Esophagus muscularis mucosa (tissue), 4 donors: Measurements from ENCODE around the gene MYL3. TPM values are rescaled to one million over a fixed set of nuclear protein-coding genes. Genes with fewer than 3 reads are reported as not detected.

Experiments used
- DNase-seq: peaks from one replicate; pipeline ENCODE4 v3.0.0-alpha.2; 2017; ENCODE audit errors: extremely low spot score
- H3K27ac ChIP-seq, 4 donors: fragments of 200-600 bp; sonication (generic); replicated peaks in 1 of 4; 1 replicate in 3 of 4; 2 replicates in 1 of 4; pipeline ENCODE4 v1.5.1; 2016 to 2019; ENCODE audit warnings: mild to moderate bottlenecking in 1 of 4
- H3K27me3 ChIP-seq, 4 donors: fragments of 200-600 bp; sonication (generic); one replicate each; pipeline versions ENCODE4 v1.5.1 to v1.6.0; 2016 to 2019
- H3K36me3 ChIP-seq, 4 donors: fragments of 200-600 bp; sonication (generic); one replicate each; pipeline ENCODE4 v1.5.1; 2016 to 2019
- H3K4me1 ChIP-seq, 4 donors: fragments of 200-600 bp; sonication (generic); one replicate each; pipeline ENCODE4 v1.5.1; 2016 to 2019
- H3K4me3 ChIP-seq, 4 donors: fragments of 200-600 bp; sonication (generic); 1 replicate in 2 of 4; 2 replicates in 2 of 4; pipeline ENCODE4 v1.5.1; 2016 to 2019; ENCODE audit warnings: mild to moderate bottlenecking in 4 of 4, moderate library complexity in 1 of 4
- H3K9me3 ChIP-seq, 4 donors: fragments of 200-600 bp; sonication (generic); 1 replicate in 3 of 4; 2 replicates in 1 of 4; pipeline ENCODE4 v1.5.1; 2016 to 2019
- EP300 ChIP-seq: sonication (generic); formaldehyde crosslinking; IDR thresholded peaks from one replicate; pipeline ENCODE4 v1.6.1; 2017; ENCODE audit warnings: antibody characterized with exemption
- POLR2A ChIP-seq: fragments of 450-650 bp; IDR thresholded peaks from one replicate; pipeline ENCODE4 v1.6.1; 2017; ENCODE audit warnings: antibody characterized with exemption, moderate library complexity, mild to moderate bottlenecking, low read depth
- POLR2AphosphoS5 ChIP-seq, 2 donors: sonication (generic); formaldehyde crosslinking; IDR thresholded peaks; one replicate each; pipeline ENCODE4 v1.6.1; 2017; ENCODE audit warnings: antibody characterized with exemption in 2 of 2
- WGBS: methylation state at CpG from one replicate; pipeline ENCODE4 v1.1.5; 2018; 5-methylcytosine and 5-hydroxymethylcytosine counted together
- intact Hi-C: fragments of 100-400 bp; cut with DNase I; formaldehyde crosslinking; loops from one replicate; pipeline ENCODE4 v1.15.1; 2023
- total RNA-seq, 4 donors: library from RNA; depleted of rRNA; stranded (reverse); fragments of >200 nt; gene quantifications; one replicate each; pipeline versions ENCODE4 v1.1.0 to v1.2.1, GENCODE V29; 2016
- TF ChIP-seq, protein P1 (sequence below), 3 experiments: fragments of 200-600 bp in 2 of 3; fragments of 450-650 bp in 1 of 3; sonication (generic) in 2 of 3; IDR thresholded peaks; one replicate each; pipeline ENCODE4 v1.5.1; 2017 to 2019; ENCODE audit warnings: antibody characterized with exemption in 3 of 3, mild to moderate bottlenecking in 2 of 3, moderate library complexity in 1 of 3

Gene MYL3
- total RNA-seq, 4 donors from 2014 or later = 0.83 to 13.0 (median 7.7) TPM

DNA sequence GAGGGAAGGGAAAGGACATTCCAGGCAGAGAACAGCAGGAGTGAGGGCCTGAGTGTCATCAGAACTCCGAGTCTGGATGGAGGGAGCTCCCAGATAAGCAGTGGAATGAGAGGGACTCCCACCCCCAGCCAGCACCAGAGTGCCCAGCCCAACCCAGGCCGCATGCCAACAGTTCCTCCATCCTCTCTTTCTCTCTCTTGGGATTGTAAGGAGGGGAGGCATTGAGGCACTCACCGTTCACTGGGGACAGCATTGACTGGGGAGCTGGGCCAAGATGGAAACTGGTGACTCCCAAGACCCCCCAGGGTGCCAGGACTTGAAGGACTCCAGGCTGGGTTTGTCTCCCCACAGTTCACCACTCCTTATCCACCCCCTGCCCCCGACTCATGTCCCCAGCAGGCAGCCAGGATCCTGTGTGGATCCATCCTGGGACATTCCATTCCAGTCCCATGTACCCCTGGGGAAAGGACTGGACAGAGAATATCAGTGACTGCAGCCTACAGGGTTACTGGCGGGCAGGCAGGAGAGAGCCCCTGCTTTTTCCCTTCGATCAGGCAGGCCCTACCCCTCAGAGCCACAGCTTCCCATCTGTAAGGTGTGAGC lies 30.0 kb upstream of the MYL3 start:
- no peak for DNase-seq
- Histone ChIP-seq H3K4me3 (peak overlapping the region in 1 of 4 donors; percentile 53), H3K36me3 (no peaks in the 10 kb centered on the region), H3K9me3 (no peaks in the 10 kb centered on the region), H3K27me3 (peaks cover 0 to 7% (median 2%) of the 10 kb centered on the region in 4 donors), H3K27ac (peak overlapping the region; percentile 32 to 65 (median 61)), H3K4me1 (peaks cover 23 to 47% (median 32%) of the 10 kb centered on the region in 4 donors)
- intact Hi-C loops = no loop called here
- 86% methylated on average over 2 of the region's 6 CpGs for WGBS
- TF ChIP-seq EP300 (no peak), POLR2A (no peak), POLR2AphosphoS5 (IDR thresholded peaks at IDR 0.05) (no peak)
- TF ChIP-seq, protein P1, sequence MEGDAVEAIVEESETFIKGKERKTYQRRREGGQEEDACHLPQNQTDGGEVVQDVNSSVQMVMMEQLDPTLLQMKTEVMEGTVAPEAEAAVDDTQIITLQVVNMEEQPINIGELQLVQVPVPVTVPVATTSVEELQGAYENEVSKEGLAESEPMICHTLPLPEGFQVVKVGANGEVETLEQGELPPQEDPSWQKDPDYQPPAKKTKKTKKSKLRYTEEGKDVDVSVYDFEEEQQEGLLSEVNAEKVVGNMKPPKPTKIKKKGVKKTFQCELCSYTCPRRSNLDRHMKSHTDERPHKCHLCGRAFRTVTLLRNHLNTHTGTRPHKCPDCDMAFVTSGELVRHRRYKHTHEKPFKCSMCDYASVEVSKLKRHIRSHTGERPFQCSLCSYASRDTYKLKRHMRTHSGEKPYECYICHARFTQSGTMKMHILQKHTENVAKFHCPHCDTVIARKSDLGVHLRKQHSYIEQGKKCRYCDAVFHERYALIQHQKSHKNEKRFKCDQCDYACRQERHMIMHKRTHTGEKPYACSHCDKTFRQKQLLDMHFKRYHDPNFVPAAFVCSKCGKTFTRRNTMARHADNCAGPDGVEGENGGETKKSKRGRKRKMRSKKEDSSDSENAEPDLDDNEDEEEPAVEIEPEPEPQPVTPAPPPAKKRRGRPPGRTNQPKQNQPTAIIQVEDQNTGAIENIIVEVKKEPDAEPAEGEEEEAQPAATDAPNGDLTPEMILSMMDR (IDR thresholded peaks at IDR 0.05) = no peak

- H3K27ac ChIP-seq = peak overlapping the region; percentile 32 to 65 (median 61)
- no peaks in the 10 kb centered on the region for H3K36me3 ChIP-seq
- TF ChIP-seq POLR2AphosphoS5 (IDR thresholded peaks at IDR 0.05) (peak; percentile 59 to 72), POLR2A (no peak), EP300 (no peak)
- TF ChIP-seq, protein P1 (IDR thresholded peaks at IDR 0.05) = peak in 2 of 3 experiments; percentile 10
- peak overlapping the region; percentile 47 to 65 (median 52) for H3K4me3 ChIP-seq
- intact Hi-C loops = no loop called here
- DNase-seq = peak; percentile 95
- WGBS = 9% methylated on average over 16 of the region's 58 CpGs
- peaks cover 20 to 43% (median 30%) of the 10 kb centered on the region in 4 donors for H3K4me1 ChIP-seq
- H3K9me3 ChIP-seq = no peaks in the 10 kb centered on the region
- no peaks in the 10 kb centered on the region for H3K27me3 ChIP-seq
Measured at GRCh38 chr3:46892285-46893145, 29.3 kb upstream of the MYL3 start.

DNA sequence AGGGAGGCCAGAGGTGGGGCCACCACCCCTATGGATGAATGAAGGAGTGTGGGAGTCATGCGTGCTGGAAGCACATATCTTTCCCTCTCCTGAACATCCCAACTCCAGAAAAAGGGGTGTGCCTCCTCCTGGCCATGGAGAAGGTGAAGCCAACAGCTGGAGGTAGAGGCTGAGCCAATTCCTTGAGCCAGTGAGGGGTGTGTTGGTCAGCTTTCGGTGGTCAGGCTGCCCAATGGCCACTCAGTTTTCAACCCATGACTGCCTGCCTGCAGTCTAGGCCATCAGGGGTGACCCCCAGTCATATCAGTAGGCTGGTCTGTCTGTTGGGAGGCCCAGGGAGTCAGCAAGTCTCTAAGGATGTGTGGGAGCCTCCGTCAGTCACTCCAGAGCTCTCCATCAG lies 27.9 kb upstream of the MYL3 start:
- no peak overlapping the region for H3K4me3 ChIP-seq
- WGBS = 83% methylated on average over 2 of the region's 3 CpGs
- no peak for TF ChIP-seq POLR2A
- TF ChIP-seq POLR2AphosphoS5 (IDR thresholded peaks at IDR 0.05) = no peak
- H3K36me3 ChIP-seq = no peaks in the 10 kb centered on the region
- no peaks in the 10 kb centered on the region for H3K9me3 ChIP-seq
- no peaks in the 10 kb centered on the region for H3K27me3 ChIP-seq
- intact Hi-C loops = no loop called here
- H3K4me1 ChIP-seq = peaks cover 20 to 43% (median 30%) of the 10 kb centered on the region in 4 donors
- H3K27ac ChIP-seq = no peak overlapping the region
- no peak for DNase-seq

- intact Hi-C loops = no loop called here
- no peaks in the 10 kb centered on the region for H3K9me3 ChIP-seq
- TF ChIP-seq, protein P1 (IDR thresholded peaks at IDR 0.05) = no peak
- no peak for TF ChIP-seq POLR2A
- no peak for TF ChIP-seq EP300
- no peak for TF ChIP-seq POLR2AphosphoS5 (IDR thresholded peaks at IDR 0.05)
- DNase-seq = no peak
- no peaks in the 10 kb centered on the region for H3K27me3 ChIP-seq
- H3K4me1 ChIP-seq = peaks cover 20 to 43% (median 29%) of the 10 kb centered on the region in 4 donors
- H3K4me3 ChIP-seq = no peak overlapping the region
- 95% methylated on average over 1 of the region's 1 CpG for WGBS
- H3K27ac ChIP-seq = no peak overlapping the region
- no peaks in the 10 kb centered on the region for H3K36me3 ChIP-seq
Measured at GRCh38 chr3:46890132-46890531, 26.9 kb upstream of the MYL3 start.
